Fibroblast of lung (primary cell): Measurements from ENCODE around the gene CHD5. TPM values are rescaled to one million over a fixed set of nuclear protein-coding genes. Genes with fewer than 3 reads are reported as not detected.

ENCODE experiments used
- DNase-seq, 2 donors: peaks; one replicate each; pipeline versions ENCODE4 v3.0.0 to v3.0.0-alpha.2; 2010; ENCODE audit warnings: low read depth in 2 of 2
- H2AFZ ChIP-seq: 2 replicates; pipeline ENCODE4 v1.5.1; 2012; ENCODE audit warnings: low read length, control low read depth, inconsistent platforms
- H3K27ac ChIP-seq: 2 replicates; pipeline ENCODE4 v1.5.1; 2011; ENCODE audit warnings: low read length, control low read depth; ENCODE audit not compliant: insufficient read depth
- H3K27me3 ChIP-seq: 2 replicates; pipeline ENCODE4 v1.5.1; 2011; ENCODE audit warnings: mild to moderate bottlenecking, low read length; ENCODE audit not compliant: control insufficient read depth, insufficient read depth
- H3K36me3 ChIP-seq: 2 replicates; pipeline ENCODE4 v1.5.1; 2011; ENCODE audit warnings: low read length; ENCODE audit not compliant: control insufficient read depth, insufficient read depth
- H3K4me1 ChIP-seq: 2 replicates; pipeline ENCODE4 v1.5.1; 2011; ENCODE audit warnings: low read length; ENCODE audit not compliant: control insufficient read depth, insufficient read depth; ENCODE audit errors: extremely low read depth
- H3K4me2 ChIP-seq: 2 replicates; pipeline ENCODE4 v1.5.1; 2011; ENCODE audit warnings: low read length, control low read depth; ENCODE audit not compliant: insufficient read depth; ENCODE audit errors: extremely low read depth
- H3K4me3 ChIP-seq, 4 experiments: fragments of 200-600 bp in 1 of 4; sonication (generic) in 1 of 4; replicated peaks in 1 of 4; 2 replicates each; pipeline ENCODE4 v1.5.1; 2011 to 2016; ENCODE audit warnings: low read length in 4 of 4, low read depth in 3 of 4, mild to moderate bottlenecking in 3 of 4, control low read depth in 2 of 4, inconsistent platforms in 1 of 4, mixed read lengths in 1 of 4; ENCODE audit not compliant: insufficient read depth in 1 of 4; ENCODE audit errors: control extremely low read depth in 1 of 4
- H3K79me2 ChIP-seq: 2 replicates; pipeline ENCODE4 v1.5.1; 2012; ENCODE audit warnings: mild to moderate bottlenecking, low read length, inconsistent platforms; ENCODE audit not compliant: control insufficient read depth, insufficient read depth
- H3K9ac ChIP-seq: 2 replicates; pipeline ENCODE4 v1.5.1; 2011; ENCODE audit warnings: mild to moderate bottlenecking, low read length, control low read depth; ENCODE audit not compliant: insufficient read depth
- H3K9me3 ChIP-seq: 2 replicates; pipeline ENCODE4 v1.5.1; 2012; ENCODE audit warnings: low read depth, low read length; ENCODE audit not compliant: control insufficient read depth, insufficient read depth
- H4K20me1 ChIP-seq: 2 replicates; pipeline ENCODE4 v1.5.1; 2011; ENCODE audit warnings: low read length; ENCODE audit not compliant: control insufficient read depth, insufficient read depth; ENCODE audit errors: extremely low read depth
- CTCF ChIP-seq, 2 donors: IDR thresholded peaks in 1 of 2; conservative IDR thresholded peaks in 1 of 2; 1 replicate in 1 of 2; 2 replicates in 1 of 2; pipeline ENCODE4 v1.5.1; 2011 to 2012; ENCODE audit warnings: low read length in 2 of 2, control low read depth in 1 of 2, inconsistent platforms in 1 of 2, low read depth in 1 of 2, mild to moderate bottlenecking in 1 of 2
- EZH2 ChIP-seq: IDR thresholded peaks from 2 replicates; pipeline ENCODE4 v1.5.1; 2012; ENCODE audit warnings: low read length, control low read depth, mild to moderate bottlenecking; ENCODE audit errors: missing control alignments
- polyA plus RNA-seq, 2 donors: library from polyadenylated mRNA; depleted of rRNA in 1 of 2; stranded (reverse) in 1 of 2; unstranded in 1 of 2; fragments of >200 nt; gene quantifications; 2 replicates each; pipeline ENCODE4 v1.2.1, GENCODE V29; 2011 to 2012; ENCODE audit warnings: missing spikeins in 1 of 2
- total RNA-seq: library from RNA; depleted of rRNA; stranded (reverse); fragments of >200 nt; gene quantifications from 2 replicates; pipeline ENCODE4 v1.2.1, GENCODE V29; 2014

Gene CHD5
- total and polyA plus RNA-seq, 2 donors (not counting 1 experiment from before 2014, with no cell fraction given), result under 0.01 to 0.01 TPM

- no peak overlapping the region for H3K27ac ChIP-seq
- no peaks in the 10 kb centered on the region for H3K27me3 ChIP-seq
- no peaks in the 10 kb centered on the region for H3K79me2 ChIP-seq
- no peak overlapping the region for H2AFZ ChIP-seq
- no peaks in the 10 kb centered on the region for H4K20me1 ChIP-seq
- DNase-seq, result peak in 1 of 2 donors; percentile 6
- H3K4me3 ChIP-seq, result no peak overlapping the region
- H3K36me3 ChIP-seq, result no peaks in the 10 kb centered on the region
- H3K4me2 ChIP-seq, result peak overlapping the region; percentile 3
- H3K9ac ChIP-seq, result no peak overlapping the region
- TF ChIP-seq CTCF (conservative IDR thresholded peaks at IDR 0.05 in 1 of 2, IDR thresholded peaks at IDR 0.05 in 1 of 2; ENCODE audit: low read depth in 1 of 2, low read length in 2 of 2), result no peak
- TF ChIP-seq EZH2, result no peak
- no peaks in the 10 kb centered on the region for H3K4me1 ChIP-seq
- no peaks in the 10 kb centered on the region for H3K9me3 ChIP-seq
Measured at GRCh38 chr1:6098303-6099215, 81.6 kb downstream of the CHD5 start.

- no peak for DNase-seq
- Histone ChIP-seq H3K4me1 (no peaks in the 10 kb centered on the region), H3K27ac (no peak overlapping the region), H3K4me2 (no peak overlapping the region), H3K27me3 (no peaks in the 10 kb centered on the region), H3K36me3 (no peaks in the 10 kb centered on the region), H3K79me2 (no peaks in the 10 kb centered on the region), H3K9me3 (no peaks in the 10 kb centered on the region), H4K20me1 (no peaks in the 10 kb centered on the region), H3K9ac (no peak overlapping the region), H3K4me3 (no peak overlapping the region), H2AFZ (no peak overlapping the region)
- TF ChIP-seq CTCF (conservative IDR thresholded peaks at IDR 0.05 in 1 of 2, IDR thresholded peaks at IDR 0.05 in 1 of 2; ENCODE audit: low read depth in 1 of 2, low read length in 2 of 2) (no peak), EZH2 (no peak)
Measured at GRCh38 chr1:6097824-6098223, 82.3 kb downstream of the CHD5 start.

- Histone ChIP-seq H3K4me3 (no peak overlapping the region), H3K4me2 (no peak overlapping the region), H3K36me3 (no peaks in the 10 kb centered on the region), H2AFZ (no peak overlapping the region), H3K27ac (no peak overlapping the region), H3K27me3 (no peaks in the 10 kb centered on the region), H3K9ac (no peak overlapping the region), H3K9me3 (no peaks in the 10 kb centered on the region), H3K79me2 (no peaks in the 10 kb centered on the region), H4K20me1 (no peaks in the 10 kb centered on the region), H3K4me1 (no peaks in the 10 kb centered on the region)
- no peak for DNase-seq
- no peak for TF ChIP-seq CTCF (conservative IDR thresholded peaks at IDR 0.05 in 1 of 2, IDR thresholded peaks at IDR 0.05 in 1 of 2; ENCODE audit: low read depth in 1 of 2, low read length in 2 of 2)
- TF ChIP-seq EZH2, result no peak
Measured at GRCh38 chr1:6097117-6097595, 83.0 kb downstream of the CHD5 start.
